ENCODE data around the gene STON2.
"Not testable (repeated sequence)": the region's sequence is repeated elsewhere in the genome, so short reads cannot be mapped to it uniquely, and the experiment has no call there.

Gene STON2

DNA sequence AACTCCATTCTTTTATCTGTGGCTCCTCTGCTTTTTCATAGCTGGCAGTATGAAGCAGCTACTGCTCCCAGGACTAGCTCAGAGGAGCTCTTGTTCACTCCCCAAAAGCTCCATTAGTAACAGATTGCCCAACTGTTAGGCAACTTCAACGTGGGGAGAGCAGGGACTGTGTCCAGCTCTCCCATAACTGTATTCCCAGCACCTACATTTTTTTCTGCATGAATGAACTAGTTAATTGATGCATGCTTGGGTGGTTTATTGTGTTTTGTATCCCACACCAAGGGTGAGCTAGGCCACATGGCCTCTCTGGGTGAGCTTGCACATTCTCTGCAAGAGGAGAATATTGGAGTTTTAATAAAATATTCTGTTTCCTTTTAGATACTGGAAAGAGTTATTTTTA is 15.2 kb downstream of the STON2 start:
- FAIRE-seq (no peak), DNase-seq (ENCODE audit: insufficient read length, low spot score) (no peak)

DNA sequence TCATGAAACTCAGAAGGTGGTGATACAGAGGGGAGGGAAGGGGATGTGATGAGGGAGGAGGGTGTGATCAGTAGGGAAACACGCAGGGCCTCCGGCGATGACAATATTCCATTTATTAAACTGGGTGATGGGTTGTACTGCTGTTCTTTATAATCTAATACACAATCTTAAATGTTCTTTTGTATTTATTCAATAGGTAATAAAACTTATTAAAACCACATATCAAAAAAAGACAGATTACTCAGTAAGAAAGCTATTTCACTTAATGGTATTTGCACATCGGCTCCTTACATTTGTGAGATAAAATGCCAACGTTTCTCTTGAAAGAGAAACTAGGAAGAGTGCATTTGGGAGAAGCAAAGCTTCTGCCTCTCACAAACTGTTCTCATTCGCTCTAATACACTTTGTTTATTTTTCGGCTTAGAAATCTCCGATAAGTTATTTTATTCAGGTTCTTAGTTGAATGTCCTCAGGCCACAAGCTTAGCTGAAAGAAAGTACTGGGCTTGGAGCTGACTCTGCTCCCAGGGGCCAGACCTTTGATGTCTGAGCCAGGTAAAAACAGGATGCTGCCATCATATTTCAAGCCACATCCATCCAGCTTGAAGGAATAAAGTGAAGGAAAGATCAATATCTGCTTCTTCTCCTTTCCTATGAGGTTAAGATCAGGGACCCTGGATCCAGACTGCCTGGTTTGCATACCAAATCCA is 17.5 kb downstream of the STON2 start:
- DNase-seq (ENCODE audit: insufficient read length, low spot score), result no peak
- FAIRE-seq, result no peak

DNA sequence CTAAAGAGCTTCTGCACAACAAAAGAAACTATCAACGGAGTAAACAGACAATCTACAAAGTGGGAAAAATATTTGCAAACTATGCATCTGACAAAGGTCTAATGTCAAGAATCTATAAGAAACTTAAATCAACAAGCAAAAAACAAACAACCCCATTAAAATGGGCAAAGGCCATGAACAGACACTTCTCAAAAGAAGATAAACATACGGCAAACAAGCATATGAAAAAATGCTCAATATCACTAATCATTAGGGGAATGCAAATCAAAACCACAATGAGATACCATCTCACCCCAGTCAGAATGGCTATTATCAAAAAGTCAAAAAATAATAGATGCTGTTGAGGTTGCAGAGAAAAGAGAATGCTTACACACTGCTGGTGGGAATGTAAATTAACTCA is 20.1 kb downstream of the STON2 start:
- FAIRE-seq; DNase-seq (ENCODE audit: insufficient read length, low spot score): not testable (repeated sequence)

DNA sequence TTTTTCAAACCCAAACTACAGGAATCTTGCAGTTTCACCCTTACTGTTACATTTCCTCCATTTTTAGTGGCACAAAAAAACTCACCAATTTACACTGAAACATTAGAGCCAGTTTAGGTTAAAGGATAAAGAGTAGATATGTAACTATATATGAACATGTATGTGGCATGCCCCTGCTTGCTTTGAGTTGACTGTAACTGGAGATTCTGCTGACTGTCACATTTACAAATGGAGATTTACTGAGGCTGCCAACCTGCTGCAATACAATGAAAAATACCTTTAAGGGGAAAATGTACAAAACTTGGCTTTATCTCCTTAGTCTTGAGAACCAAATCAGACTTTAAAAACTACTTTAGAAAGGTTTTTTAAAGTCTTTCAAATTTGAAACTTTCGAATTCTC is 28.3 kb downstream of the STON2 start:
- FAIRE-seq (no peak), DNase-seq (ENCODE audit: insufficient read length, low spot score) (no peak)

DNA sequence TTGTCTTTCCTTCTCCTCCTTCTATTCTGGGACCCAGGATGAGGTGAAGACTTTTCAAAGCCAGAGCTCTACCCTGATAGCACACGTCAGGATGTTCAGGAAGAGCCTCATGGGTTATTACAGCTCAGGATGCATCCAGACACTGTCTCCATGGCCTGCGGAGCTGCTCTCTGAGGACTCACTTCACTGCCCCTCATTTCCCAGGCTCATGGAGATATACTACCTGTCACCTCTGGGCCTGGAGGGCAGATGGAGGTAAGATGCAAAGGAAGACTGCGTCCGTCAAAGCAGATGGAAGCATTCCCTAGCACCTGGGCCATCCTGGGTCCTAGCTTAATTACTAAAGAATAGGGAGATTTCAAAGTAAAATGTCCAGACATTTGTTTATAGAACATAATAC is 32.6 kb downstream of the STON2 start:
- no peak for FAIRE-seq
- DNase-seq (ENCODE audit: insufficient read length, low spot score), result no peak

DNA sequence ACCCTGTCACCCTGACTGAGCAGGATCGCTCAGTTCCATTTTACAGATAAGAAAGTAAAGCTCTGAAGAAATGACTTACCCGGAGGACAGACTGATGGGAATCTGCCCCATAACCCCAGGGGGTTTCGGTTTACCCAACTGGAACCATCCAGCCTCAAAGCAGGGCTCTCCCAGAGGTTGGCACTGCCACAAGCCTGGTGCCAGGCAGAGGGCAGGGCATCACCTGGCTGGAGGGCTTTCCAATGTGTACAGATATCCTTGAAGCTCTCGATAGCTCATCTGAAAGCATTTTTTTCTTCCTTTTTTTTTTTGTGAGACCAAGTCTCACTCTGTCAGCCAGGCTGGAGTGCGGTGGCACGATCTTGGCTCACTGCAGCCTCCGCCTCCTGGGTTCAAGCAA is 33.2 kb downstream of the STON2 start:
- no peak for DNase-seq (ENCODE audit: insufficient read length, low spot score)
- no peak for FAIRE-seq

DNA sequence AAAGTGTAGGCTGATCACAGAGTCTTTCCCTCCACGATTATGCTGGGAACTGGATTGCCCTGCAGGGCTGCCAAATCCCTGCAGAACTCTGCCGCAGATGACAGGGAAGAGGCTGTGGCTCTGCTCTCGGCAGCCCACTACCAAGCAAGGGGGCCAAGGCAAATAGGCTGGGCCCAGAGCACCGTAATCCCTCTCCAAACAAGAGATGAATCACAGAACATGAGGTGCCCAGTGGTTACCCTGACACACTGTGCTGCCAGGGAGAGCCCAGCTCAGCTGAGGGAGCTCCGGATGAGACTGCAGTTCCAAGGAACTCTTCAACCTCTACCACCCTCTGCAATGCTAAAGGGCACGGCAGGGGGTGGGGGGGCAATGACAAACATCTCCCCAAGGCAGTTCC is 33.9 kb downstream of the STON2 start:
- DNase-seq (ENCODE audit: insufficient read length, low spot score) (no peak), FAIRE-seq (no peak)

DNA sequence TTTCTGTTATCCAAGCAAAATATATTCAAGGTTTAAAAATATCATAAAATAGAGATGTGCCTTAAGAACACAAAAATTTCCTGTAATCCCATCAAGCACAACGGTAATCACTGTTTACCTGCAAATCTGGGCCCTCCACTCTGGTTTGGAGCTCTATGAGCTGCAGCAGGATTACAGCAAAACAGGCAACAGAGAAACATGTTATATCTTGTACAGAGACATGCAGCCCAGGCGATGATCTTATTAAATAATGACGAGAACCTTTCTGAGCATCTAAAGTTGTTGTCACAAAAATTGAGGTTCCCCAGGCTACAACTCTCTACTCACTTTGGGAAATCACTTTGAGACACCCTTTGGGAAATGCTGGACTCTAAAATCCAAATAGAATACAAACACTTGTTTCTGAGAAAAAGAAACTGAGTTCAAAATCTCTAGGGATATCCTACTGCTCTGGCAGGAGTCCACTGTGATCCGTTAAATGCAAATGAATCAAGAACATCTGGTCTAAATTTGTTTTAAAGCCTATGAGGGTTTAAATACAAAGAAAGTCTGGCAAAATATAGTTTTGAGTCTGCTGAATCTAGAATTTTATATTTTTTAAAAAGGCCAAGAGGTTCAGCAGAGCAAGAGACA is 36.3 kb downstream of the STON2 start:
- FAIRE-seq (no peak), DNase-seq (ENCODE audit: insufficient read length, low spot score) (no peak)

DNA sequence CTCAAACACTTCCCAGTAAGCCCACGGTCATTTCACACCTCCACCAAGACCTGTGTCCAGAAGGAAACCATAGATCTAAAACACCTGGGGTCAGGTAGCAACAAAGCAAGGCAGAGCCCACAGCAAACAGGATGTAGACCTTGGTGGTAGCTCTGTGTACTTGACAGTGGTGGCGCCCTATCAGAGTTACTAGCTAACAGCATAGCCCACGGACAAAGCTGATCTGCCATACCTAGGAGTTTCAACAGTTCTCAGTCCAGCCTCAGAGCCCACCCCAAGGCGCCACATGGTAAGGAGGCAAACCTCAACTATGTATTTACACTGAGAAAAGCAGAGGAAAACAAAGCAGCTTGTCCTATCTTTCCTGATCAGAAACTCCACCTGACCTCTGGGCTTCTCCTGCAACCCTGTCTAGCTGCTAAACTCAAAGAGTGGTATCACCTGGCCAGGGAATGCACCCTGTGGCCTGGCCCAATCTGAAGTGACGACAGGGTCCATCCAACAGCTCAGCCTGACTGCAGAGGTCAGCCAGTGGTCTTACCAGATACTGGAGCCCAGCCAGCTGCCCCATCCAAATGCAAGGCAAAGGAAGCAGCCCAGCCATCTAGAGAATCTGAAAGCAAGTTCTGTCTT is 46.3 kb downstream of the STON2 start:
- no peak for DNase-seq (ENCODE audit: insufficient read length, low spot score)
- FAIRE-seq, result no peak

DNA sequence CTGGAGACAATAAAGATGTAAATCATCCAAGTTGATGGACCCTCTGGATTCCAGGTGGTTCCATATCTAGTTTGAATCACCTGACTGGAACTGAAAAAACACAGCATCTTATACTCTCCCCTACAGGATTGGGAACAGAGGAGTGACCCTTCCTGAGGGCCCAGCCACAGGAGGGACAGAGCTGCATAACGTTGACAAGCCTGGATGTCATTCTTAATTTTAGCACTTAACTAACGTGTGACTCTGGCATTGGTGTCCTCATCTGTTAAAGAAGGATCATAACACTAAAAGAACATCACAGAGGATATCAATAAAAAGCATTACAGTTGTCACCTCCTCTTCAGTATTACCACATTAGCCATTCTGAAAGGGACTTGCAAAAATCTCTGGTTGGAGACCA is 47.7 kb downstream of the STON2 start:
- FAIRE-seq (no peak), DNase-seq (ENCODE audit: insufficient read length, low spot score) (no peak)

DNA sequence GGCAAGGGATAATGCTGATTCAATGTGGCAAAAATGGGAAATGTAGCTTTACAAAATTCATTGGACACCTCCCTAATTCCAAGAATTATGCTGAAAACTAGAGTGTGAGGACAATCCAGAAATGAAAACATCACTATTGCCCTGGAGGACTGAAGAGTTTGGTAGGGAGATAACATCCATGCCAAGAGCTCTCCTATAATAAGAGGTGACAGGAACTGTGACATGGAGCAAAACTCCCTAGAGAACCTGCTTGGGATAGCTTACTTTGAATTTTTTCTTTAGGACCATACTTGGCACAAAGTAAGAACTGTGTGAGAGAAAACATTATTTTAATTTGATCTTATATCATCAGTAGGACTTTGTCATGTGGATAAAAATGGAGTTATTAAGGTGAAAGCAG is 48.9 kb downstream of the STON2 start:
- no peak for FAIRE-seq
- DNase-seq (ENCODE audit: insufficient read length, low spot score), result no peak

DNA sequence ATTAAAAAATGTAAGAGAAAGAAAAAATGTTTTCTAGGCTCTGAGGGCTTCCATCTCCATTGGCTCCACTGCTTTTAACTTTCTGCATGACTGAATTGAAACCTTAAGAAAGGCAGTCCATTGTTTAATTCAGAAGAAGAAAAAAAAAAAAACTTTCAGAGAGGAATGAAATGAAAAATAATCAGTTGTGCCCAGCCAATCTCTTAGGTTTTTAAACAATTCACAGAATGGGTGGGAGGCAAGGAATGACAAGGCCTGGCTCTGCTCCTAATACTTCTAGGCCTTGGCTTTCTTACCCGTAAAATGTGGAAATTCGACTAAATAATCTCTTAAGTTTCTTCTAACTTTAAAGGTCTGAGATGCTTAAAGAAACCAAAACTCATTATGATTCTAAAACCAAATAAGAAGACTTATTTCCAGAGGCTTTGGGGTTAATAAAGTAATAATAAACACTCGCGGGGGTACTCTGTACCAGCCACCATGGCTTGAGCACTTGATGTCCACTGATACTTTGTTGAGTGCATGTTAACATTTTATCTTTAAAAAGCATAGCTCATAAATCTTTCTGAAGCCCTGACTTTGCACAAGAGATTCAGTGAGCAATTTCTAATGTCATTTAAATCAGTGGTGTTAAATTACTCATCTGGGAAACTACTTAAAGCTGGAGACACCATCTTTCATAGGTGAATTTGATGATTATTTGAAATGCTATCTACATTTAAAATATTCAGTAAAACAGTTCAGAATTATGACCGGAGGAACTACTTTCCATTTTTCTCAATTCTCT is 49.6 kb downstream of the STON2 start:
- FAIRE-seq (no peak), DNase-seq (ENCODE audit: insufficient read length, low spot score) (no peak)

DNA sequence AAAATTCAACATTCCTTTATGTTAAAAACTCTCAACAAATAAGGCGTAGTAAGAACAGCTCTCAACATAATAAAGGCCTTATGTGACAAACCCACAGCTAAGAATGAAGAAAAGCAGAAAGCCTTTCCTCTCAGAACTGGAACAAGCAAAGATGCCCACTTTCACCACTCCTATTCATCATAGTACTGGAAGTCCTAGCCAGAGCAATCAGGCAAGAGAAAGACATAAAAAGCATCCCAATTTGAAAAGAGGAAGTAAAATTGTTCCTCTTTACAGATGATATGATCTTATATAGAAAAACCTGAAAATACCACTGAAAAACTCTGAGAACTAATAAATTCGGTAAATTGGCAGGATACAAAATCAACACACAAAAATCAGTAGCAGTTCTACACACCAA is 52.1 kb downstream of the STON2 start:
- DNase-seq (ENCODE audit: insufficient read length, low spot score) (no peak), FAIRE-seq (no peak)

DNA sequence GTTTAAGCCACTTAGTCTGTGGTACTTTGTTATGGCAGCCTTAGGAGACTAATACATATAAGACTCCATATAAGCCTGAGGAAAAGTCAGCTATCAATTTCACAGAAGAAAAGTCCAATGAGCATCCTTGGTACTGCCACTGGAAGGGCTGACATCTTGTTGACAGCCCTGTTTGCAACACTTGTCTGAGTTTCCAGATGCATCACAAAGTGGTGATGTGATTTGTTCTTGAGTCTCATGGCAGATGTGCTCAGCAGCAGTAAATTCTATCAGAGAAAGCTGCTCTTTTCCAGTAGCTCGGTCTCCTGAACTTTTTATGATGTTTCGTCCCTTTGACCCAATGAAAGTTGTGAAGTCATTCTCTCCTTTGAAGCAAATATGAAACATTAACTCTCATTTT is 54.3 kb downstream of the STON2 start:
- DNase-seq (ENCODE audit: insufficient read length, low spot score) (no peak), FAIRE-seq (no peak)

DNA sequence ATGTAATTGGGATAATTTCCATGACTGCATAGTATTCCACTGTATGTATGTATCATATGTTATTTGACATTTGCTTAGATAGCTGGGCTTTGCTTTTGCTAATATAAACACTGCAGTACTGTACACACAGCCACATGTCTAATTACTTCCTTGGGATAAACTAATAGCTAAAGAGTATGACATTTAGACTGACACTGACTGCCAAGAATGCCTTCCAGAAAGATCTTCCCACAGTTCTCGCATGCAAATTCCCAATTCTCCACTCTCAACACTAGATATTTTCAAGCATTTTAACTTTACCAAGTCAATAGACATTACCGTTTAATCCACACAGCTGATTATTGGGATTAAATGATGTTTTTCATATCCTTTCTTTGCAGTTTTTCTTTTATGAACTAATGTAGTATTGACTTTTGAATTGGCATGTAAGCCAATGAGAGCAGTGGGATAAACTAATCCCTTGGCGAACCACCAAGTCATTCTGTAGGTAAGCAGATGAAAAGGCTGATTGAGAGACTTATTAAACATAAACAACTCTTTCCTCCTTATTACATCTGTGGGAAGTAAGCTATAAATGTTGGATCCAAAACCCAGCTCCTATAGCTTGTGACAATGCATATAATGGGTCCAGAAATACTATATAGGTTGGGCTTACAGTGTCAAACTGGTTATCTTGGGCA is 55.5 kb downstream of the STON2 start:
- no peak for DNase-seq (ENCODE audit: insufficient read length, low spot score)
- FAIRE-seq, result no peak

DNA sequence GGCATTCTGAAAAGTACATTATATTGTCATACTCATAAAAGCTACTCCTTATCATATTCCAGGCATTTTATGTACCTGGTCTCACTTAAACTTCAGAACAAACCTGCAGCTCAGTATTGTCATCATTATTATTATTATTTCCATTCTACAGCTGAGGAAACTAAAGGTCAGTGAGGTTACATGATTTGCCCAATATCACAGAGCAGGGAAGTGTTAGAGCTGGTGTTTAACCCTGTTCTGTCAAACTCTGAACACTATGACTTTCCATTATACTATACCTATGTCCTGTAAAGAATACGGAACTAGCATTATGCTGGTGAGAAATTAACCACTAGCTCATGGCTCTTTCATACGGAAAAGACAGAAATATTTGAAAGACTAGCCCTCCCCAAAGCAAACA is 56.4 kb downstream of the STON2 start:
- FAIRE-seq (no peak), DNase-seq (ENCODE audit: insufficient read length, low spot score) (no peak)

DNA sequence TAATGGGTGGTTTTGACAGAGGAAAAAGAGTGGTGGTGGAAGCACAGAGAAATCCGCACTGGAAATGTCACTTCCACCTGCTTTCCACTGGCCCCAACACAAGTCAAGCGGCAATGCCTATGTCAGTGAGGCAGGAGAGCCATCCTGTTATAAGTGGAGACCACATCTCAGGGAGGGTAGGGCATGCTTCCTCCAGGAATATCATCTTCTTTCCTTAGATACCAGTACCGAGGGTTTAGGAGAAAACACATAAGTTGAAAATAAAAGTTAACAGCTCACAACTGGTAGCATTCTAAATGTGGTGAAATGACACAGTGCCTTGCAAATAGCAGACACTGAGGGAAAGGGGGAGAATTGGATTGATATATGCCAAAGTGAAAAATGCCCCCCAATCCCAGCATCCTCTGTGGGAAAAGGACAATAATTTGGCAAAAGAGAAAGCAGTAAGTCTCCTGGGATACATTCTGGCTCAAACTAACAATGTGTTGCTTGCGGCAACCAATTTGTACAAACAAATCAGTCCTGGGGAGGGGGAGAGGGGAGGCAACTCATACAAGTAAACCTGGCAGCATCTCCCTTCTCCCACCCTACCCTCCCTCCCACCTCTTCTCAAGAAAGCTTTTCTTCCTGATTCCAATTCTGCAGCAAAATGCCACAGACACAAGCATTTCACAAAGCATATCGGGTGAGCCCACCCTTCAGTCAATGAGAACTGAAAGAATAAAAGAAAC is 57.1 kb downstream of the STON2 start:
- no peak for FAIRE-seq
- DNase-seq (ENCODE audit: insufficient read length, low spot score), result no peak

DNA sequence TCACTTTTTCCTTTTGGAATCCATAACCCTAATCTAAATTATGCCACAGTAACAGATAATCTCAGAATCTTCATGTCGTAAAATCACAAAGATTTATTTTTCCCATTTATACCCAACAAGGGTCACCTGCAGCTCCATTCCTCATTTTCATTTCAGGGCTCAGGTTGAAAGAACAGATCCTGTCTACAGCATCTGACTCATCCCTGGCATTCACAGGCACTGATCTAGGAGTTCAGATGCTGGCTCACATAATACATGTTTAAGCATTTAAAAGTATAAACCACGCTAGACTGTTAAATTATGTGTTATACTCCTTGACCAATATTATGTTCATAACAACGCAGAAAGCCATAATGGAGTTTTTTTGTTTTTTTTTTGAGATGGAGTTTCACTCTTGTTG is 58.3 kb downstream of the STON2 start:
- FAIRE-seq, result no peak
- DNase-seq (ENCODE audit: insufficient read length, low spot score), result no peak

DNA sequence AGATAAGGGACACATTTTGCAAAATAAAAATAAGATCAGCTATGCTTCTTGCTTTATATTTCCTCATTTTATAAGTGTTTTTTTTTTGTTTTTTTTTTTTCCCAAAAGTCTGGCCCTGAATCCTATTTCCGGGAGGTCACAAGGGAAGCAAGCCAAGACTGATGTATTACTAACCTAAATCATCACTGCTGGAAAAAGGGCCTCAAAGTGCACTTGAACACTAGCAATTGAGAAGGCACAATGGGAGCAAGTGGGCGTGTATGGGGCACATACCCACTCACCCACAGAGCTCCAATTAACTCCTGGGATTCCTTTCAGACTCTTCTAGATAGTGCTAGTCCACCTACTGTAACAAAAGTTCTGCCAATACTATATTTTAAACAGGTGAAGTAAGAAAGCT is 58.8 kb downstream of the STON2 start:
- FAIRE-seq (no peak), DNase-seq (ENCODE audit: insufficient read length, low spot score) (no peak)

DNA sequence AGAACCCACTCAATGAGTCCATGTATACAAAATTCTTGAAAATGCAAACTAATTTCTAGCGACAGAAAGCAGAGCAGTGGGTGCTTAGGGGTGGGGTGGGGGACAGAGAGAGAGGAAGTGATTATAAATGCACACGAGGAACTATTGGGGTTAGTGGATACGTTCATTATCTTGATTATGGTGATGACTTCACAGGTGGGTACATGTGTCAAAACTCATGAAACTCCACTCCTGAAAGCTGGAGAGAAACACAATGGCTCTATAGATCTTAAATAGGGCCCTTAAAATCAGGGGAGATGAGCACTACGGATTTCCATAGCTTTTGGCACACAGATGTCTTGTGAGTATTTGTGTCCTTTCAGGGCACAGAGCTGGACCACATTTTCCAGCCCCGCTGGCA is 59.9 kb downstream of the STON2 start:
- no peak for DNase-seq (ENCODE audit: insufficient read length, low spot score)
- no peak for FAIRE-seq

Measured in GM19239 (cell line).